Measurements from ENCODE around the gene CLIC2.
"Not testable (repeated sequence)": the region's sequence is repeated elsewhere in the genome, so short reads cannot be mapped to it uniquely, and the experiment has no call there.

The CLIC2 gene

DNA sequence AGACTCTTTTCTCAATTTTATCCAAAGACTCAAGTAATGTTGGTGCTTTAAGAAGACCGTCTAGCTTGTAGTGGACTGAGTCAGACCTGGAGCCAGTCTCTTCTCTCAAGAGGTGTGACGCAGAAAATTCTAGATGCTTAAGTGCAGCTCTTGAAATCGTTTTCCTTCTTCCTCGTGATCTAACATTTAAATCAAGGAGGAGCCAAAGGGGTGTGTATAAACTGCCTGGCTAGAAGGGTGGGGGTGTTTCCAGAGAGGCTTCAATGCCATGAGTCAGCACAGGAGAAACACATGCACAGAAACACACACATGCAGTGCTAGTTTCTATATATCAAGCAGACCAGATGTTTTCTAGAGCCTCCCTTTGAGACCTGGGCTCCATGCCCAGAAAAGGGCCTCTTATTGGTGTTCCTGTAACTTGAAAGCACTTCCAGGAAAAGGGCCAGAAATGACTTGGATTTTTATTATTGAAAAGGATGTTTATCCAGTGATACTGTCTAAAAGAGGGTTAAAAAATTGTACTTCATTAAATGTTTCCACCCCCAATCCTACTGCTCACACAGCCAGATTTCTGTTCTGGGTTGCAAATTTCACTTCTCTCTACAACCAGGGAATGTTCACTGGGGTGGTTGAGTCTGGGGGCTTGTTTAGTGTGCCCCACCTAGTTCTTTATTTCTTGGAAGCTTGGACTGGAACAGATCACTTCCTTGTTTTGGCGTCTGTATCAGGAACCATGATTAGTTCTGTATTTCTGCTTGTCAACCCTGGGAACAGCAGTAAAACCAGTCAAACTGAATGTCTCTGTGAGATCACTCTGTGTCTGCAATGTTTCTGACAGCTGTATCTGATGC is at the start of gene CLIC2:
Gene CLIC2, minus strand, starts transcription at position 129 of the 851 bp plus-strand sequence. CDS start 187 bp downstream, outside the sequence.
- no peak for DNase-seq

DNA sequence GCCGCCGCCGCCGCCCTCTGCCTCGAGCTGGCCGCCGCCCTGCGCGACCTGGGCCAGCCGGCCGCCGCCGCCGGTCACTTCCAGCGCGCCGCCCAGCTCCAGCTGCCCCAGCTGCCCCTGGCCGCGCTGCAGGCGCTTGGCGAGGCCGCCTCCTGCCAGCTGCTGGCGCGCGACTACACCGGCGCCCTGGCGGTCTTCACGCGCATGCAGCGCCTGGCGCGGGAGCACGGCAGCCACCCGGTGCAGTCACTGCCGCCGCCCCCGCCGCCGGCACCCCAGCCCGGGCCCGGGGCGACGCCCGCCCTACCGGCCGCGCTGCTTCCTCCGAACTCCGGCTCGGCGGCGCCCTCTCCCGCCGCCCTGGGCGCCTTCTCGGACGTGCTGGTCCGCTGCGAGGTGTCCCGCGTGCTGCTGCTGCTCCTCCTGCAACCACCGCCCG is 48.1 kb upstream of the CLIC2 start:
- not testable (repeated sequence) for DNase-seq

DNA sequence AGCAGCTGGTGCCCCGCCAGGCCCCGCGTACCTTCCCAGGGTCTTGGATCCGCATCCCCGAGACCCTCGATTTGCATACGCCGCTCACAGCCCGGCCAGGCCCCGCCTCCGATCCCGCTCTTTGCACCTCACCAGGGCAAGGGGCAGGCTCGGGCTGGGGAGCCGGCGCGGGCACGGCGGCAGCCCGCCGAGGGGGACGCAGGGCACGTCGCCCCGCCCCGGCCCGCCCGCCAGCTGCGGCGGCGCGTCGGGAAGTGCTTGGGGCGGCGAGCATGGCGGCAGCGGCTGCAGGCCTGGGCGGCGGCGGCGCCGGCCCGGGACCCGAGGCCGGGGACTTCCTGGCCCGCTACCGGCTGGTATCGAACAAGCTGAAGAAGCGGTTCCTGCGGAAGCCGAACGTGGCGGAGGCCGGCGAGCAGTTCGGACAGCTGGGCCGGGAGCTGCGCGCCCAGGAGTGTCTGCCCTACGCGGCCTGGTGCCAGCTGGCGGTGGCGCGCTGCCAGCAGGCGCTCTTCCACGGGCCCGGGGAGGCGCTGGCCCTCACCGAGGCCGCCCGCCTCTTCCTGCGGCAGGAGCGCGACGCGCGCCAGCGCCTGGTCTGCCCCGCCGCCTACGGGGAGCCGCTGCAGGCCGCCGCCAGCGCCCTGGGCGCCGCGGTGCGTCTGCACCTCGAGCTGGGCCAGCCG is 47.6 kb upstream of the CLIC2 start, which contains the start of gene F8A2:
Gene F8A2, plus strand, starts transcription at position 253 of the 686 bp plus-strand sequence. Its CDS starts 20 bp downstream, at position 273.
- DNase-seq: not testable (repeated sequence)

DNA sequence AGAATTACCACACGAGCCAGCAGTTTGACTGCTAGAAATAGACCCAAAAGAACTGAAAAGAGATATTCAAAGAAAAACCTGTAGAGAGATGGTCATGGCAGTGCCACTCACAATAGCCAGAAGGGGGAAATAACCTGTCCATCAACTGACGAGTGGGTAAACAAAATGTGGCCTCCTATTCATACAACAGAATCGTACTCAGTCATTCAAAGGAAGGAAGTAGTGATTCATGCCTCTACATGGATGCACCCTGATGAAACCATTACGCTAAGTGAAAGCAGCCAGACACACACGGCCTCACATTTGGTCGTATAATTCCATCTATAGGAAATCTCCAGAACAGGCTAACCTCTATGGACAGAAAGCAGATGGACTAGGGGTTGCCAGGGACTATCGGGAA is 45.4 kb upstream of the CLIC2 start:
- DNase-seq: not testable (repeated sequence)

DNA sequence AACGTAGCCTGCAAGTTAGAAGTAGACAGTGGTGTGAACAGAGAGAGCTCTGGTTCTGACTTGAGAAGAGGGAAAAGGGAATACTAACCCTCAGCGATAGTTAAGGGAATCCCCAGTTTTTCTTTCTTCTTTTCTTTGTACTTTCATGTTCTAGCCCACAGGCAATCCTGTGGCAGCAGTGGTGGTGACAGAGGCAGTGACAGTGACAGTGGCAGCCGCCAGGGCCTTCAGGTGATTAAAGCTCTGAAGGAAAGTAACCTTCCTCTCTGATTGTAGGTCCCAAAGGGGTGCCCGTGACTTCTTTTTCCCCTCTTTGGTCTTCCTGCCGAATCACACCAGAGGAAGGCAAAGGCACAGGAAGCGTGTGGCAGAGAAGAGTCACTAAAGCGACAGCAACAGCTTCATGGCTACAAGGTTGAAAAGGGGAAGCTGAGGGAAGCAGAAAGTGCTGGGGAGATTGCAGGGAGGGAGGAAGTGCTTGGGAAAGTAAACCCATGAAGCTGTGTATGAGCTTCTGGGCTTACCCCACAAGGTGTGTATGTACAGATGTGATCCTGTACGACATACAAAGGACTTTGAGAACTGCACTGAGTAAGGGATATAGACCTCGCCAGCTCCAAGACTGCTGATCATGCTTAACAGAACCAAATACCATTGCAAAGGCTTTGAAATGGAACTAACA is 39.5 kb upstream of the CLIC2 start:
- DNase-seq: not testable (repeated sequence)

DNA sequence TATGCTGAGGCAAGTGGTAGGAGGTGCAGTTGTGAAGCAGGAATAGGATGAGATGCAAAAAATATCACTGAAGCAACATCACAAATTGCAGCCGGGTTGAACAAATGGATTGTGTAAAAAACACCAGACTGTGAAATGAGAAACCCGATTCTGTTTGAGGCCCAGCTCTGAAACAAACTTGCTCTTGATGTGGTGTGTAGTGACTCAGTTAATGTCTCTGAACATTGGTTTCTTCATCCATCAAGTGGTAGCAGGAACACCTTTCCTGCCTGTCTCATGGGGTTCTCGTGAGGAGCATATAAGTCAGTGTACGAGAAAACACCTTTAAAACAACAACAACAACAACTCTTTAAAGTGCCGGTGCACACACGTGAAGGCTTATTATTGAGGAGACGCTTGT is 29.3 kb upstream of the CLIC2 start:
- not testable (repeated sequence) for DNase-seq

DNA sequence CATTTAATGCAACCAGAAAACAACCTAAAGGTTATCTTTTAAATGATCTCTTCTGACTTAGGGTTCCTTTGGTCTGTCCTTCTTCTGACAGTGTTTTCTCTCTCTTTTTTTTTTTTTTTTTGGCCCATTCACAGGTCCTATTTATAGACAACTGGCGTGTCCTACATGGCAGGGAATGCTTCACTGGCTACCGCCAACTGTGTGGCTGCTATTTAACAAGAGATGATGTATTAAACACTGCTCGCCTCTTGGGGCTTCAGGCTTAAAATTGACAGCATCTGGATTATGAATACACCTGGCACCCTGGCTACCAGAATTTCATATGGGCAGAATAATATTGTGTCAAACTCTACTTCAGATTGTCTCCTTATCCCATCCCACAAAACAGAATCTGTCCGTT is 15.0 kb upstream of the CLIC2 start:
- DNase-seq: not testable (repeated sequence)

DNA sequence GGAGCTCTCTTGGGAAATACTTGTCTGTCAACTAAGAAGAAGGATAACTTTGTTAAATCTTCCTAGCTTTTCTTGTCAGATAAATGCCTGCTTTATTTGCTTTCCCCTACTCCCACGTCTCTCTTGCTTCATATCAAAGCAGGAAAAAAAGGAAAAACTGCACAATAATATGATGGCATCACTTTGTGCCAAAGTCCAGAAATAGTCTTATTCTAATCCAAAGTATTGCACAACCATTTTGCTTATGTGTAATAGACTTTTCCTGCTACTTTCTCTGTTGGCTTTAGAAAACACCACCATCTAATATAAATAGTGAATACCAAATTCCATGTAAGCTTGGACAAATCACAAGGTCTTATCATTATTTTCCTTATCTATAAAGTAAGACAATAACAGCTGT is 11.3 kb upstream of the CLIC2 start:
- not testable (repeated sequence) for DNase-seq

DNA sequence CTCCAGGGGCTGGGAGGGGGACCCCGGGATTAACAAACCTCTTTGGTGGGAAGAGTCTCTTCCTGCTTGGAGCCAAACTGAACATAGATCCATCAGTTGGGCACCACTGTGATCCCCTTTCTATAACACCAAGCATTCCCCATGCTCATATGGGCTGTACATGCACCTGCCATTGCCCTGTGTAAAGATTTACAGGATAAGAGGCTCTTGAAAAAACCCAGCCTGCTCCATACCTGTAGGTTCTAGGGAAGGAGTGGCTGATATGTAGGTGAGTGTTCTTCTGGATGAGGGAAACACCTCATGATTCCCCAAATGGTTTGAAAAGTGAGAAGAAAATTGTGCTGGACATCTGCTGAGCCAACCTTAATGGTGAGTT is 911 bp upstream of the CLIC2 start:
- DNase-seq: not testable (repeated sequence)

DNA sequence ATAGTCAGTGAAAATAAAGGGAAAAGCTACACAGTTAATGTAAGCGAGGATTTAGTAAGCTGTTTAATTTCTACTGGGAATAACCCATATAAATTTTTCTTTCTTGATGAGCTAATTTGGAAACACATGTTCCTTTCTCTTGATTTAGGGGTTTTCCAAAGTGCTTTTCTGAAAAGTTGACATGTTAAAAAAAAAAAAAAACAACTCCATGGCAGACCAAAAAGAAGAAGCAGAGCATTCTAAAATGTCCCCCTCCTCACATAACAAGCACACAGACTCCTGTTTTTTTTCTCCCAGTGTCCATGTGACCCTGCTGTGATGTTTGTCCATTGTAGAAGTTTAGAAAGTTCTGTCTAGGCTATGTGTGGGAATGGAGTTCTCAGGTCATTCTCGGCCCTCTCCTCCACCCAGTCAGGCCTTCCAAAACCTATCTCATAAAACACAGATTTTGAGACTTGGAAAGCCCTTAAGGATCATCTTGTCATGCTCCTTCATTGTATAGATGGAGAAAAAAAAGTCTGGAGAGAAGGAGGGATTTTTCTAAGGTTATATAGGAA is 792 bp downstream of the CLIC2 start:
- no peak for DNase-seq

DNA sequence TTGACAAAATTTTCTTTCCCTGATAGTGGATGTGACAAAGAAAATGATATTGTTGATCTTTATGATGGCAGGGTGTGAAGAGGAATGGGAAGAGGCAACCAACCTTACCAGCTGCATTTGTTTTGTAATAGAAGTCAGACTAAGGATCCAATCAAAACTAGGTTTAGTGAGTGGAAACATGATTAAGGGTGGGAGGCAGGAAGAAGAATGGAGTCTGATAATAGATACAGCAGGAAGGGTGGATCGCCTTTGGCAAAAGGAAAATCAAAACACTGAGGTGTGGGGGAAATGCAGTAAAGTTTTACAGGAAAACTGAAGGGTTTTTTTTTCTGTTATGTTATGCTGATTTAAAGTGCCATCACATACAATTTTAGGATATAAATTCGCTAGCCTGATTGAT is 3.4 kb downstream of the CLIC2 start:
- DNase-seq: no peak

DNA sequence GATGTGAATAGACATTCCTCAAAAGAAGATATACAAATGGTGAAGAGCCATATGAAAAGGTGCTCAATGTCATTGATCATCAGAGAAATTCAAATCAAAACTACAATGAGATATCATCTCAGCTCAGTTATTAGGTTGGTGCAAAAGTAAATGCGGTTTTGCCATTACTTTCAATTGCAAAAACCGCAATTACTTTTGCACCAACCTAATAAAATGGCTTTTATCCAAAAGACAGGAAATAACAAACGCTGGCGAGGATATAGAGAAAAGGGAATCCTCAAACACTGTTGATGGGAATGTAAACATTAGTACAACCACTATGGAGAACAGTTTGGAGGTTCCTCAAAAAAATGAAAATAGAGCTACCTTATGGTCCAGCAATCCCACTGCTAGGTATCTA is 5.1 kb downstream of the CLIC2 start:
- DNase-seq: no peak

DNA sequence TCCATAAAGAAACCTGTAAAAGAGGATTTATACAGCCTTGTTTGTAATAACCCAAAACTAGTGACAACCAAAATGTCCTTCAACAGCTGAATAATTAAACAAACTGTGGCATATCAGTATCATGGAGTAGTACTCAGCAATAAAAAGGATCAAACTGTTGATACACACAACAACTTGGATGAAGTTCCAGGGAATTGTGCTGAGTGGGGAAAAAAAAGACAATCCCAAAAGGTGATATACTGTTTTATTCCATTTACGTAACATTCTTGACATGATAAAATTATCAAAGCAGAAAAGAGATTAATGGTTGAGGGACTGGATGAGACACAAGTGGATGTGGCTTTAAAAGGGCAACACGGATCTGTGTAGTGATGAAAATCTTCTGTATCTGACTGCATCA is 7.8 kb downstream of the CLIC2 start:
- DNase-seq: no peak

DNA sequence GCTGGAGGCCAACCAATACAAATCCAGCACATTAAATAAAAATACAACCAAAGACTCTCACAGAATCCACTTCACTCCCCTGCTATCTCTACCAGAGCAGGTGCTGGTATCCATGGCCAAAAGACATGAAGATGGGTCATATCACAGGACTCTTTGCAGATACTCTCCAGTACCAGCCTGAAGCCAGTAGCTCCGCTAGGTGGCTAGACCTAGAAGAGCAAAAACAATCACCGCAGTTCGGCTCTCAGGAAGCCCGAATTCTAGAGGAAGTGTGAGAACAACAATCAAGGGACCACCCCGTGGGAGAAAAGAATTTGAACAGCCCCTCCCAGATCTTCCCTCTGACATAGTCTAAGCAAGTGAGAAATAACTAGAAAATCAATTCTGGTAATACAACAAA is 20.2 kb downstream of the CLIC2 start:
- DNase-seq: no peak

DNA sequence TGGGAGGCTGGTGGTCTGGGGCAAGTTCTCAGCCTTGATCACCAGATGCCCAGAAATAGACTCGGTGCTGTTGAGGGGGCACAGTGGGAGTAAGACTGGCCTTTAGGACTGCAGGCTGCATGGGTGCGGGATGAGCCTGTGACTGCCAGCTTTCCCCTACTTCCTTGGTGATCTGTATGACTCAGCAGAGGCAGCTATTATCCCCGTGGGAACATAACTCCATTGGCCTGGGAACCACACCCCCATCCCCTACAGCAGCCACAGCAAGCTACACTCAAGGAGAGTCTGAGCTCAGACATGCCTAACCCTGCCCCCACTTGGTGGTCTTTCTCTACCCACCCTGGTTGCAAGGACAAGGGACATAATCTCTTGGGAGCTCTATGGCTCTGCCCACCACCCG is 20.6 kb downstream of the CLIC2 start:
- DNase-seq: no peak

DNA sequence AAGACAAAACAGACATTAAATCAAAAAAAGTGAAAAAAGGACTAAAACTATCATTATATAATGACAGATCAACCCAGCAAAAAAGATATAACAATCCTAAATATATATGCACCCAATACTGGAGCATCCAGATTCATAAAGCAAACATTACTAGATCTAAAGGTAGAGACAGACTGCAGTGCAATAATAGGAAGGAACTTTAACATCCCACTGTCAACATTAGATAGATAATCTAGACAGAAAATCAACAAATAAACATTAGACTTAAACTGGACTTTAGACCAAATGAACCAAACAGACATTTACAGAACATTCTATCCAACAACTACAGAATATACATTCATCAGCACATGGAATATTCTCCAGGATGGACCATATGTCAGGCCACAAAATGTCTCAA is 40.6 kb downstream of the CLIC2 start:
- no peak for DNase-seq

DNA sequence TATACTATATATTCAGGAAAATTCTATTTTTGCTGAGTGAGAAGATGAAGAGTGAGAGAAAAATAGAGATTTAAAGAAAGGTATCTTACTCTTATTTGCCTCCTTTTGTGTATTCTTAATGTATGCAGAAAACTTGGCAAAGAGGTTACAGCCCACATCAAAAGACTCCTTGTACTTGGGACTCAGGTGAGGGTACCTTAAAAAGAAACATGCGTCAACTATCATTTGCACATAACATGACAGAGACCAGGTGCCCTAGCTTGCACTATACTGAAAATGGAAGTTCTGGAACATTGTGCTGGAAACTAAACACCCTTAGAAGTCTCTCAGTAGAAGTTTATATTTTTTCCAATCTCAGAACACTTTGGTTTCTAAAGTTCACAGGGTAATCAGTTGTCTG is 54.5 kb downstream of the CLIC2 start:
- no peak for DNase-seq

DNA sequence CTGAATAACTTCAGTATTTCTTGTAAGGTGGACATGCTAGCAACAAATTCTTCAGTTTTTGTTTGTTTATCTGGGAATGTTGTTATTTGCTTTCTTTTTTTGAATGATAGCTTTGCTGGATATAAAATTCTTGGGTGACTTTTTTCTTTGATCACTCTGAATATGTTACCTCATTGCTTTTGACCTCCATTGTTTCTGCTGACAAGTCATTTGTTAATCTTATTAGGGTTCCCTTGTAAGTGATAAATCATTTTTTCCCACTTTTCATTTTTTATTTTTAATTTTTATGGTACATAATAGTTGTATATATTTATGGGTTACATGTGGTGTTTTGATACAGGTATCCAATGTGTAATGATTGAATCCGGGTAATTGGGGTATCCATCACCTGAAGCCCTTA is 63.4 kb downstream of the CLIC2 start:
- DNase-seq: no peak

DNA sequence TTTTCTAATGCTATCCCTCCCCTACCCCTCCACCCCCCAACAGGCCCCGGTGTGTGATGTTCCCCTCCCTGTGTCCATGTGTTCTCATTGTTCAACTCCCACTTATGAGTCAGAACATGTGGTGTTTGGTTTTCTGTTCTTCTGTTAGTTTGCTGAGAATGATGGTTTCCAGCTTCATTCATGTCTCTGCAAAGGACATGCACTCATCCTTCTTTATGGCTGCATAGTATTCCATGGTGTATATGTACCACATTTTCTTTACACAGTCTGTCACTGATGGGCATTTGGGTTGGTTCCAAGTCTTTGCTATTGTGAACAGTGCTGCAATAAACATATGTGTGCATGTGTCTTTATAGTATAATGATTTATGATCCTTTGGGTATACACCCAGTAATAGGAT is 66.4 kb downstream of the CLIC2 start:
- not testable (repeated sequence) for DNase-seq

DNA sequence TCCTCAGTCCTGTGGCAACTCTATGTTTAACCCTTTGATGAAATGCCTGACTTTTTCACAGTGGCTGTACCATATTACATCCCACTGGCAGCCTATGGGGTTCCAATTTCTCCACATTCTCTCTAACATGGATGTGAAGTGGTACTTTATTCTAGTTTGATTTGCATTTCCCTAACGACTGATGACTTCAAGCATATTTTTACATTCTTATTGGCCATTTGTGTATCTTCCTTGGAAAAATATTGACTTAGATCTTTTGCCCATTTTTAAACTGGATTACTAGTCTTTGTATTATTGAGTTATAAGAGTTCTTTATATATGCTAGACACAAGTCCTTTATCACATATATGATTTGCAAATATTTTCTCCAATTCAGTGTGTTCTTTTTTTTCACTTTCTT is 68.0 kb downstream of the CLIC2 start:
- DNase-seq: no peak

DNA sequence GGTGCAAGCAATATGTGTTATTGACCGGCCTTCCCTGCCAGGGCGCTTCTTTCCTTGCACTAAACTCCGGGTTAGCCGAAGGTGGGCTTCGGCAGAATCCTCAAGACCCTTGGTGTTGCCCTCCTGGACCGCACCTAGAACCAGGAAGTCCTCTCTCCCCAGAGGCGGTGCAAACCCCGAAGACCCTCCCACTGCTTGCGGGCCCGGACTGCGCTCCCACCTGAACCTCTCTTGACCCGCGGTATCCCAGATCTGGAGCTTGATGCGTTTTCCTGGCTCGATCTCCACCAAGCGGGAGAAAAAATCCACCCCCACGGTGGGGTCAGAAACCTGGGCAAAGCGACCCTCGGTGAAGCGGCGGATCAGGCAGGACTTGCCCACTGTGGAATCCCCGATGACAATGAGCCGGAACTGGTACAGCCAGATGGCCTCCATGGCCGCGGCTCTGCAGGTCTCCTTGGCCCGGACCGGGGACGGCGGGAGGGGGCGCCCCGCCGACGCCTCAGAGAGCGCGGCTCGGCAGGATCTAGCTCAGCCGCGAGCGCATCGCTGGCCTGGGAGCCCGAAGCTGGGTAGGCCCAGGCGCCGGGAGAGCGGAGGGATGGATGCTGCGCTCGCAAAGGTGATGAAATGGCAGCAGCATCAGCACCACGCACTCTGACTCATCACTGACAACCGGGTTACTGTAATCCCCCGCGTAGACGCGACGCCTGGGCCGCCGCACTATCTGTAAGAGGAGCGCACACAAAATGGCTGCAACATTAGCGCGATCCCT is 70.4 kb downstream of the CLIC2 start, which contains the start of gene RAB39B:
Gene RAB39B, minus strand, starts transcription at position 638 of the 775 bp plus-strand sequence. Its CDS starts 203 bp downstream, at position 435.
- peak; percentile 4 for DNase-seq
